ENCODE measurements around the gene SMG6. TPM values are rescaled to one million over a fixed set of nuclear protein-coding genes. Genes with fewer than 3 reads are reported as not detected.

Gene SMG6
- total RNA-seq, 1 experiment from 2014 or later = 13.5 TPM

- H3K36me3 Mint-ChIP-seq (ENCODE audit: insufficient read depth, unreplicated experiment) = peaks cover under 1% of the 10 kb centered on the region
- CTCF ChIA-PET = interaction anchor here (0.9 kb wide), 1 partner anchor 177 kb away, joined by 3 read pairs; no protein-coding TSS in a partner anchor
- H3K9me3 Mint-ChIP-seq (ENCODE audit: low read depth, unreplicated experiment) = no peaks in the 10 kb centered on the region
- no peak for TF ChIP-seq CTCF (IDR thresholded peaks at IDR 0.05; ENCODE audit: unreplicated experiment)
- no TSS peak for BruUV-seq (replicated peaks)
- intact Hi-C loops (cut with micrococcal nuclease; ENCODE audit: unreplicated experiment) = no loop called here
- H3K4me3 Mint-ChIP-seq (ENCODE audit: low read depth, unreplicated experiment) = no peak overlapping the region
- no peak for DNase-seq
- H3K27ac Mint-ChIP-seq (ENCODE audit: unreplicated experiment) = no peak overlapping the region
- no peaks in the 10 kb centered on the region for H3K4me1 Mint-ChIP-seq (ENCODE audit: low read depth, unreplicated experiment)
- H3K27me3 Mint-ChIP-seq (ENCODE audit: unreplicated experiment) = no peaks in the 10 kb centered on the region
These were observed 267.8 kb downstream of the SMG6 start for GRCh38 chr17:2035541-2036488.

- Mint-ChIP-seq H3K36me3 (ENCODE audit: insufficient read depth, unreplicated experiment) (peaks cover 9% of the 10 kb centered on the region), H3K27me3 (ENCODE audit: unreplicated experiment) (no peaks in the 10 kb centered on the region), H3K4me1 (ENCODE audit: low read depth, unreplicated experiment) (no peaks in the 10 kb centered on the region), H3K27ac (ENCODE audit: unreplicated experiment) (no peak overlapping the region), H3K4me3 (ENCODE audit: low read depth, unreplicated experiment) (no peak overlapping the region), H3K9me3 (ENCODE audit: low read depth, unreplicated experiment) (no peaks in the 10 kb centered on the region)
- no peak for DNase-seq
- no TSS peak for BruUV-seq (replicated peaks)
- TF ChIP-seq CTCF (IDR thresholded peaks at IDR 0.05; ENCODE audit: unreplicated experiment) = no peak
- CTCF ChIA-PET = interaction anchor here (0.9 kb wide), 1 partner anchor 176 kb away, joined by 3 read pairs; no protein-coding TSS in a partner anchor
- intact Hi-C loops (cut with micrococcal nuclease; ENCODE audit: unreplicated experiment) = no loop called here
These were observed 268.6 kb downstream of the SMG6 start for GRCh38 chr17:2034806-2035540.

- H3K36me3 Mint-ChIP-seq (ENCODE audit: insufficient read depth, unreplicated experiment) = peaks cover 16% of the 10 kb centered on the region
- no peak overlapping the region for H3K4me3 Mint-ChIP-seq (ENCODE audit: low read depth, unreplicated experiment)
- H3K9me3 Mint-ChIP-seq (ENCODE audit: low read depth, unreplicated experiment) = no peaks in the 10 kb centered on the region
- no peak overlapping the region for H3K27ac Mint-ChIP-seq (ENCODE audit: unreplicated experiment)
- H3K27me3 Mint-ChIP-seq (ENCODE audit: unreplicated experiment) = no peaks in the 10 kb centered on the region
- TF ChIP-seq CTCF (IDR thresholded peaks at IDR 0.05; ENCODE audit: unreplicated experiment) = no peak
- no peak for DNase-seq
- CTCF ChIA-PET = no interaction called here
- intact Hi-C loops (cut with micrococcal nuclease; ENCODE audit: unreplicated experiment) = no loop called here
- H3K4me1 Mint-ChIP-seq (ENCODE audit: low read depth, unreplicated experiment) = no peaks in the 10 kb centered on the region
- no TSS peak for BruUV-seq (replicated peaks)
These were observed 269.4 kb downstream of the SMG6 start for GRCh38 chr17:2034157-2034556.

- no peak overlapping the region for H3K4me3 Mint-ChIP-seq (ENCODE audit: low read depth, unreplicated experiment)
- H3K9me3 Mint-ChIP-seq (ENCODE audit: low read depth, unreplicated experiment) = no peaks in the 10 kb centered on the region
- no peak for TF ChIP-seq CTCF (IDR thresholded peaks at IDR 0.05; ENCODE audit: unreplicated experiment)
- no TSS peak for BruUV-seq (replicated peaks)
- no peak overlapping the region for H3K27ac Mint-ChIP-seq (ENCODE audit: unreplicated experiment)
- H3K27me3 Mint-ChIP-seq (ENCODE audit: unreplicated experiment) = peaks cover 4% of the 10 kb centered on the region
- no peaks in the 10 kb centered on the region for H3K4me1 Mint-ChIP-seq (ENCODE audit: low read depth, unreplicated experiment)
- intact Hi-C loops (cut with micrococcal nuclease; ENCODE audit: unreplicated experiment) = no loop called here
- no peak for DNase-seq
- CTCF ChIA-PET = no interaction called here
- H3K36me3 Mint-ChIP-seq (ENCODE audit: insufficient read depth, unreplicated experiment) = peaks cover 16% of the 10 kb centered on the region
These were observed 270.4 kb downstream of the SMG6 start for GRCh38 chr17:2033153-2033552.
